Chondrocyte (in vitro differentiated cells): ENCODE measurements around the gene APP. TPM values are rescaled to one million over a fixed set of nuclear protein-coding genes. Genes with fewer than 3 reads are reported as not detected.

Experiments
- DNase-seq: peaks from one replicate; pipeline ENCODE4 v3.0.0; 2021; ENCODE audit warnings: mixed read lengths, low spot score
- H3K27ac Mint-ChIP-seq: one replicate; pipeline ENCODE4 v1.8.0; 2021; ENCODE audit warnings: mild to moderate bottlenecking, moderate library complexity, mixed read lengths; ENCODE audit not compliant: unreplicated experiment
- H3K27me3 Mint-ChIP-seq: 2 replicates; pipeline ENCODE4 v1.8.0; 2021; ENCODE audit warnings: low read depth, mixed read lengths
- H3K36me3 Mint-ChIP-seq: 2 replicates; pipeline ENCODE4 v1.8.0; 2021; ENCODE audit warnings: low read depth, mixed read lengths
- H3K4me1 Mint-ChIP-seq: 2 replicates; pipeline ENCODE4 v1.8.0; 2021; ENCODE audit warnings: low read depth, mild to moderate bottlenecking, mixed read lengths
- H3K4me3 Mint-ChIP-seq: one replicate; pipeline ENCODE4 v1.8.0; 2021; ENCODE audit warnings: mild to moderate bottlenecking, moderate library complexity, mixed read lengths; ENCODE audit not compliant: unreplicated experiment
- H3K9me3 Mint-ChIP-seq: 2 replicates; pipeline ENCODE4 v1.8.0; 2021; ENCODE audit warnings: low read depth, mixed read lengths
- CTCF ChIP-seq: fragments of 200-600 bp; sonication (generic); IDR thresholded peaks from 2 replicates; pipeline ENCODE4 v1.5.0; 2021; ENCODE audit warnings: antibody characterized with exemption, mild to moderate bottlenecking, moderate library complexity
- total RNA-seq: library from RNA; stranded (reverse); gene quantifications from 3 replicates; pipeline ENCODE4 v1.2.1, GENCODE V29; 2021

The APP gene
- total RNA-seq, 1 donor from 2014 or later: 442 TPM

- Mint-ChIP-seq H3K4me1 (peaks cover 41% of the 10 kb centered on the region), H3K27me3 (no peaks in the 10 kb centered on the region), H3K4me3 (no peak overlapping the region), H3K27ac (no peak overlapping the region), H3K9me3 (no peaks in the 10 kb centered on the region), H3K36me3 (no peaks in the 10 kb centered on the region)
- TF ChIP-seq CTCF: no peak
- no peak for DNase-seq
Measured at GRCh38 chr21:26165331-26165730, 5.2 kb downstream of the APP start.

- no peak for TF ChIP-seq CTCF
- Mint-ChIP-seq H3K4me3 (no peak overlapping the region), H3K9me3 (no peaks in the 10 kb centered on the region), H3K27me3 (no peaks in the 10 kb centered on the region), H3K4me1 (peaks cover 41% of the 10 kb centered on the region), H3K27ac (no peak overlapping the region), H3K36me3 (no peaks in the 10 kb centered on the region)
- DNase-seq: no peak
Measured at GRCh38 chr21:26164311-26164710, 6.3 kb downstream of the APP start.

GRCh38 chr21:26162081-26162480, 8.5 kb downstream of the APP start:
- Mint-ChIP-seq H3K36me3 (no peaks in the 10 kb centered on the region), H3K9me3 (no peaks in the 10 kb centered on the region), H3K27ac (no peak overlapping the region), H3K27me3 (no peaks in the 10 kb centered on the region), H3K4me3 (no peak overlapping the region), H3K4me1 (peaks cover 39% of the 10 kb centered on the region)
- TF ChIP-seq CTCF: no peak
- DNase-seq: no peak

GRCh38 chr21:26159869-26160268, 10.7 kb downstream of the APP start:
- Mint-ChIP-seq H3K9me3 (no peaks in the 10 kb centered on the region), H3K4me1 (peaks cover 26% of the 10 kb centered on the region), H3K27ac (no peak overlapping the region), H3K4me3 (no peak overlapping the region), H3K27me3 (no peaks in the 10 kb centered on the region), H3K36me3 (no peaks in the 10 kb centered on the region)
- no peak for DNase-seq
- TF ChIP-seq CTCF: no peak

- no peaks in the 10 kb centered on the region for H3K27me3 Mint-ChIP-seq
- TF ChIP-seq CTCF: no peak
- no peak overlapping the region for H3K4me3 Mint-ChIP-seq
- no peak overlapping the region for H3K27ac Mint-ChIP-seq
- peaks cover 40% of the 10 kb centered on the region for H3K4me1 Mint-ChIP-seq
- DNase-seq: no peak
- no peaks in the 10 kb centered on the region for H3K36me3 Mint-ChIP-seq
- H3K9me3 Mint-ChIP-seq: no peaks in the 10 kb centered on the region
Measured at GRCh38 chr21:26157801-26158200, 12.8 kb downstream of the APP start.
